Measurements from ENCODE around the gene TAF6. TPM values are rescaled to one million over a fixed set of nuclear protein-coding genes. Genes with fewer than 3 reads are reported as not detected.
A peak's percentile ranks its signal among the peaks of the same experiment; 100 is the strongest.

The TAF6 gene
- total RNA-seq: 34.9 TPM
- long read RNA-seq, transcript TAF6-211 (15 exons, 2,464 nt): major isoform, 19 of 53 reads
- long read RNA-seq, partial matches to known transcripts: 15 of 53 reads
- long read RNA-seq, other reads (novel, unspliced or antisense): 18 of 53 reads

DNA sequence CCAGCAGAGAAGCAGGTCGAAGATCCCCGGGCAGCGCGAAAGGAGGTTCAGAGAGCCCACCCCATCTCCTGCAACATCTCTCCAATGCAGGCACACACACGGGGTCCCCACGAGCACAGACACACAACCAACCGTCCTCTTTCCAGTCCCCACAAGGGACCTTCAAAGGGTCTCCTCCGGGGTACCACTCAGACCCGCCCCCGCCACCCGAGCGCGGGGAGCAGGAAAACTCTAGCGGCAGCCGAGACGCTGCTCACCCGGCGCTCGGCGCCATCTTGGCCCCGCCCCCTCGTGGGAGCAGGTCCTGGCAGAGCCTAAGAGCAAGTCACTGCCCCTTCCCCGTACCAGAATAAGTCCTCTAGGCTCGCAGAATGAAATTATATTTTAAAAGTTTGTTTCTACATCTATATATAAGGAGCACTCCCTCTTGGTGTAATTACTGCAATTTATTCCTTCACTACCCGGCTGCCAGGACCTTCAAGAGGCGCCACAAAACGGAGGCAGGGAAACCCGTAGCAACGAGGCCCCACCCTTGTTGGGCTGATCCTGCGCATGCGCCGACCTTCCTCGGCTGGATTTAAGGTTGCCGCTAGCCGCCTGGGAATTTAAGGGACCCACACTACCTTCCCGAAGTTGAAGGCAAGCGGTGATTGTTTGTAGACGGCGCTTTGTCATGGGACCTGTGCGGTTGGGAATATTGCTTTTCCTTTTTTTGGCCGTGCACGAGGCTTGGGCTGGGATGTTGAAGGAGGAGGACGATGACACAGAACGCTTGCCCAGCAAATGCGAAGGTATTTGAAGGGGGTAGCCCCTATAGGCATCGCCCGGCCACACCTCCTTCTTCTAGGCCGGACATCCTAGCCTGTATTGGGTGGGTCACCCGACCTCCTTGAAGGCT is at the start of gene TAF6, which contains the start of gene CNPY4:
TAF6 (minus strand) TSS at position 287 of the 898 bp plus-strand sequence. CDS start 5,149 bp downstream, outside the sequence.
CNPY4 (plus strand) TSS at position 563 of the 898 bp plus-strand sequence; CDS start at position 674, 111 bp downstream.
- no peak for TF ChIP-seq CTCF (IDR thresholded peaks at IDR 0.05)
- peak within 1 kb of the TSS; percentile 84 for H3K4me3 ChIP-seq
- peaks cover 13% of the 10 kb centered on the region for H3K4me1 ChIP-seq
- peaks cover 5% of the 10 kb centered on the region for H3K36me3 ChIP-seq
- DNase-seq (peak; percentile 98), ATAC-seq (peak; percentile 93)
- intact Hi-C loops (cut with DNase I): no loop called here
- no peaks in the 10 kb centered on the region for H3K27me3 ChIP-seq
- peak within 1 kb of the TSS; percentile 97 for H3K27ac ChIP-seq
- no peaks in the 10 kb centered on the region for H3K9me3 ChIP-seq

GRCh38 chr7:100167912-100168323 is 48.8 kb upstream of the TAF6 start:
- Histone ChIP-seq H3K4me1 (peaks cover 7% of the 10 kb centered on the region), H3K36me3 (no peaks in the 10 kb centered on the region), H3K27me3 (peaks cover 11% of the 10 kb centered on the region), H3K9me3 (no peaks in the 10 kb centered on the region), H3K27ac (peak overlapping the region; percentile 42), H3K4me3 (peak overlapping the region; percentile 53)
- peak; percentile 6 for ATAC-seq
- intact Hi-C loops (cut with DNase I): no loop called here
- no peak for TF ChIP-seq CTCF (IDR thresholded peaks at IDR 0.05)
- peak; percentile 61 for DNase-seq

GRCh38 chr7:100166970-100167911 is 48.1 kb upstream of the TAF6 start:
- Histone ChIP-seq H3K9me3 (no peaks in the 10 kb centered on the region), H3K36me3 (no peaks in the 10 kb centered on the region), H3K4me1 (peaks cover 7% of the 10 kb centered on the region), H3K27me3 (peaks cover 8% of the 10 kb centered on the region), H3K4me3 (peak overlapping the region; percentile 53), H3K27ac (no peak overlapping the region)
- no peak for TF ChIP-seq CTCF (IDR thresholded peaks at IDR 0.05)
- intact Hi-C loops (cut with DNase I): no loop called here
- DNase-seq (peak; percentile 61), ATAC-seq (no peak)

- no peaks in the 10 kb centered on the region for H3K9me3 ChIP-seq
- ATAC-seq (no peak), DNase-seq (peak; percentile 53)
- no peak overlapping the region for H3K27ac ChIP-seq
- no peak overlapping the region for H3K4me3 ChIP-seq
- peaks cover 7% of the 10 kb centered on the region for H3K4me1 ChIP-seq
- H3K36me3 ChIP-seq: no peaks in the 10 kb centered on the region
- H3K27me3 ChIP-seq: peaks cover under 1% of the 10 kb centered on the region
- TF ChIP-seq CTCF (IDR thresholded peaks at IDR 0.05): no peak
- intact Hi-C loops (cut with DNase I): no loop called here
Measured at GRCh38 chr7:100166317-100166940, 47.3 kb upstream of the TAF6 start.

GRCh38 chr7:100163871-100164270 is 44.7 kb upstream of the TAF6 start:
- Histone ChIP-seq H3K9me3 (no peaks in the 10 kb centered on the region), H3K27ac (no peak overlapping the region), H3K4me3 (no peak overlapping the region), H3K27me3 (no peaks in the 10 kb centered on the region), H3K36me3 (no peaks in the 10 kb centered on the region), H3K4me1 (peaks cover 6% of the 10 kb centered on the region)
- DNase-seq (no peak), ATAC-seq (no peak)
- no peak for TF ChIP-seq CTCF (IDR thresholded peaks at IDR 0.05)
- intact Hi-C loops (cut with DNase I): no loop called here
